Stimulated activated CD4-positive, alpha-beta T cell treated with anti-CD3 and anti-CD28 coated beads, Interleukin-4, amount 100 ng/mL, for 1 hour (primary cell): ENCODE measurements around the gene CCDC15.
A peak's percentile ranks its signal among the peaks of the same experiment; 100 is the strongest.

ENCODE experiments used
- DNase-seq: peaks from one replicate; pipeline ENCODE4 v3.0.0-alpha.2; 2020

The CCDC15 gene, protein sequence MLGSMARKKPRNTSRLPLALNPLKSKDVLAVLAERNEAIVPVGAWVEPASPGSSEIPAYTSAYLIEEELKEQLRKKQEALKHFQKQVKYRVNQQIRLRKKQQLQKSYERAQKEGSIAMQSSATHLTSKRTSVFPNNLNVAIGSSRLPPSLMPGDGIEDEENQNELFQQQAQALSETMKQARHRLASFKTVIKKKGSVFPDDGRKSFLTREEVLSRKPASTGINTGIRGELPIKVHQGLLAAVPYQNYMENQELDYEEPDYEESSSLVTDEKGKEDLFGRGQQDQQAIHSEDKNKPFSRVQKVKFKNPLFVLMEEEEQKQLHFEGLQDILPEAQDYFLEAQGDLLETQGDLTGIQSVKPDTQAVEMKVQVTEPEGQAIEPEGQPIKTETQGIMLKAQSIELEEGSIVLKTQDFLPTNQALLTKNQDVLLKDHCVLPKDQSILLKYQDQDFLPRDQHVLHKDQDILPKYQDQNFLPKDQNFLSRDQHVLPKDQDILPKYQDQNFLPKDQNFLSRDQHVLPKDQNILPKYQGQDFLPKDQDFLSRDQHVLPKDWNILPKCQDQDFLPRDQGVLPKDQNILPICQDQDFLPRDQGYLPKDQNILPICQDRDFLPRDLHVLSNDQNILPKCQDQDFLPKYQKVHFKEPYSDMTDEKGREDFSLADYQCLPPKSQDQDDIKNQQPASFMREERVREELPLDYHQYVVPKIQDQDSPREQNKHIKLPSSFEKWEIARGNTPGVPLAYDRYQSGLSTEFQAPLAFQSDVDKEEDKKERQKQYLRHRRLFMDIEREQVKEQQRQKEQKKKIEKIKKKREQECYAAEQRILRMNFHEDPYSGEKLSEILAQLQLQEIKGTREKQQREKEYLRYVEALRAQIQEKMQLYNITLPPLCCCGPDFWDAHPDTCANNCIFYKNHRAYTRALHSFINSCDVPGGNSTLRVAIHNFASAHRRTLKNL

DNA sequence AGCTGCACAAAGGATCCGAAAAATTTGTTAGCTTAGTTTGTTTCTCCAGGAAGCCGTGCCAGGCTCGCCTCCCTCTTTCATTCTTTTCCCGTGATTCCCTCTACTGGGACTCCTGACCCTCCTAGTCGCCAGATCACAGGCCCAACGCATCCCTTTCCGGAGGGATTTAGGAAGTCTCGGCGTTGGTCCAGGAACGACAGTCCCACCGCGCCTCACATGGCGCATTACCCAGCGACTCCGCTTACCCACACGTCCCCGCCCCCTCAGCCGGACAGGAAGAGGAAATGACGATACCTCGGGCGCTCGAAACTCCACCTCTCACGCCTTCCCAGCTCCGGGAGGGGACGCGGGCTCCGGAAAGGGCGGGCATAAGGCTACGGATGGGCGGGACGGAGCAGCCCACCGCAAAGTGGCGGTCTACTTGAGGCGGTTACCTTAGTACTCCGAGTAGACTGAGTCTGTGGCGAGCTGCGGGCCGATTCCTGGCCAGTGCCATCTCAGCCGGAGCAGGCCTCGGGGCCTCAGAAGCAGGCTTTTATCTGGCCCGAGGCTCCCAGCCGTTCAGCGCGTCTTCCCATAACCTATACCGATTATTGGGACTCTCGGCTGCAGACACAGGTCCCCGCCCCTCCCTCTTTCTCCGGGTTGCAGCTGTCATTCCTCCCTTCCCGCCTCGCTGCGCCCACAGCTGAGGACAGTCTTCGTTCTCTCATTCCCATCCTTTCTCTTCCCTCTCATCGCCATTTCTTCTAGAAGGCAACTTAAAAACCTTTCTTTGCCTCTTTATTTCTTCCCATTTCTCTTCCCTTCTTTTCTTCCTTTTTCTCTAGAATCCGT lies at the start of gene CCDC15:
Gene CCDC15, plus strand, starts transcription at position 450 of the 837 bp plus-strand sequence. CDS start 531 bp downstream, outside the sequence.
- peak; percentile 96 for DNase-seq

DNA sequence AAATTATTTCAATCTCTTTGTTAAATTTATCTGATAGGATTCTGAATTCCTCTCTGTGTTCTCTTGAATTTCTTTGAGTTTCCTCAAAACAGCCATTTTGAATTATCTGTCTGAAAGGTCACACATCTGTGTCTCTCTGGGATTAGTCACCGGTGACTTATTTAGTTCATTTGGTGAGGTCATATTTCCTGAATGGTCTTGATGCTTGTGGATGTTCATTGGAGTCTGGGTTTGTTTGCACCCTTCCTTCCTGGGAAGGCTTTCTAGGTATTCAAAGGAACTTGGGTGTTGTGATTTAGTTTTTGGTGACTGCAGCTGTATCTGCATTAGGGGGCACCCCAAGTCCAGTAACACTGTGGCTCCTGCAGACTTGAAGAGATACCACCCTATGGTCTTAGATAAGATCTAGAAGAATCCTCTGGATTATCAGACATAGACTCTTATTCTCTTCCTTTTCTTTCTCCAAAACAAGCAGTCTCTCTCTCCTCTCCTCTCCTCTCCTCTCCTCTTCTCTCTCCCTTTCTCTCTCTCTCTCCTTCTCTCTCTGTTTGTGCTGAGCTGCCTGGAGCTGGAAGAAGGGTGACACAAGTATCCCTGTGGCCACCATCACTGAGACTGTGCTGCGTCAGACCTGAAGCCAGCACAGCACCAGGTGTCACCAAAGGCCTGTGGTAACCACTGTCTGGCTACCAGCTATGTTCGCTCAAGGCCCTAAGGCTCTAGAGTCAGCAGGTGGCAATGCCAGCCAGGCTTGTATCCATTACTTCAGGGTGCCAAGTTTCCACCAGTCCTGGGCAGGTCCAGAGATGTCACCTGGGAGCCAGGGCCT lies 38.2 kb upstream of the CCDC15 start:
- DNase-seq, result no peak

DNA sequence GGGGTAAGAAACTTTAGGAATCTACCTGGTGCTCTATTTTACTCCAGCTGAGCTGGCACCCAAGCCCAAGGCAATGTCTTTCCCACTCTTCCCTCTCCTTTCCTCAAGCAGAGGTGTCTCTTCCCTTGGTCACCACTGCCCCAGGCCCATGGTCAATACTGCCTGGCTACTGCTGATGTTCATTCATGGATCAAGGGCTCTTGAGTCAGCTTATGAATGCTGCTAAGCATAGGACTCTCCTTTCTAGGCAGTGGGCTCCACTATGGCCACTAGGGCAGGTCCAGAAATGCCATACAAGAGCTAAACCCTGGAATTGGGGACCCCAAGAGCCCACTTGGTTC lies 37.7 kb upstream of the CCDC15 start:
- DNase-seq, result no peak

DNA sequence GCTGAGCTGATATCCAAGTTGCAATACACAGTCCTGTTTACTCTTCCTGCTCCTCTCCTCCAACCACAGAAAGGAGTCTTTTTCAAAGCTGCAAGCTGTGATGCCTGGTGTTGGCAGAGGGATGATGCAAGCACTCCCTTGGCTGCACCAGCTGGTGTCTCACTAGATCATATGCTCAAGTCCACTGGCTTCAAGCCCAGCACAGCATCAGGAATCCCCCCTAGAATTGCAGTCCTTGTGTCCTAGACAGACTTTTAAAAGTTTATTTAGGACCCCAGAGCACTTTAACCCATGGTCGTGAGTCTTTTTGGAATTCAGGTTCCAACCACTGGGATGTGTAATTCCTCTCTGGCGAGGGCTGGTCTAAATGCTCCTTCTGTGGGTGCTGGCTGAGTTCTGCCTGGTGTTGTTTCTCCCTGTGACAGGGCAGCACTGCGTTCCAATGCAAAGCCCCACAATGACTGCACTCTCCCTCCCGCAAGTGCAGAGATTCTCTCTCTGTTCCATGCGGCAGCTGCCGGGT lies 36.8 kb upstream of the CCDC15 start:
- DNase-seq, result no peak

DNA sequence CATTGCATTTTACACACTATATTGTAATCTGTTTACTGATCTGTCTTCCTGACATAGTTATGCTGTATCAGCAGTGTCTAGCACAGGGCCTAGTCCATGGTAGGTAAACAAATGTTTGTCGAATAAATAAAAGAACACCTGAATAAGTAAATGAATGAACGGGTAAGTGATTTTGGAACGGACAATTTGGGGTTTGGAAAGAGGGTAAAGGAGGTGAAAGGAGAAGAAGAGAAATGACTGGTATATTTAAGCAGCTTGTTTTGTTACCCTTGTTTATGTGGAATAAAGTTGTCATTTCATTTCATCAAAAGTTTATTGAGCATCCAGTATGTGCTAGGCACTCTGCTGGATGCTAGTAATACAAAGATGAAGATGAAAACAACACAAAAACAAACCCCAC lies 35.1 kb upstream of the CCDC15 start, which contains the start of gene HEPN1:
Gene HEPN1, plus strand, starts transcription at position 301 of the 400 bp plus-strand sequence.
- no peak for DNase-seq

DNA sequence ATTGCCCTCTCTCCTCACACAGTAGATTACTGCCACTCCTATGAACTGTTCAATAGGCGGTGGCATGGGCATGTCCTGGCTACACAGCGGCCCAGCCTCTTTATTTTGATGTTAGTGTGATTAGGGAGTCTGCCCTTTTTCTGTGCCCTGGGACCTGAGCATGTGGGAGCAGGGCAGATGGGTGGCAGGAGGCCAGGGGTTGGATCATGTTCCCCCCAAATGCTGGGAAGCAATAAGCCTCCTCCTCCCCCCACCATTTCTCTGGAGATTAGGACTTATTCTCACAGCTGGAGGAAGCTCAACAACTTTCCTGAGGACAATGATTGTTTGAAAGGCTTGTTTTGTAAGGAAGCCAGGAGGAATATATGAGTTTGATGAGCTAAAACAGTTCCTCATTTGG lies 34.1 kb upstream of the CCDC15 start:
- no peak for DNase-seq

DNA sequence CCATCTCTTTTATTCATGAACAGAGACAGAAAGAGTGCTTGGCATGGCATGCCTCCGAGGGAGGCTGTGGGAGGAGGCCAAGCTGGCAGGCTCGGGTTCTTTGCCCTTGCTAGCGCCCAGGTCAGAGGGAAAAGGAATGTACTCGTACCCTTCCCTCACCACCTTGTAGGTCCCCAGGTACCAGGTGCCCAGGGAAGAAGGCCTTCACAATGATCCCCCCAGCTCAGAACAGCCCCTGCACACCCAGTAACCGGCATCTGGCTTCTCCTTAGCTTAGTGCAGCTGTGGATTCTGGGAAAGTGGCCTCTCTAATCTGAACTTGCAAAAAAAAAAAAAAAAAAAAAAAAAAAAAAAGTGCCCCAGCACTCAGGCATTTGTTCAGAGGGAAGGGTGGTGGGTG lies 33.6 kb upstream of the CCDC15 start:
- DNase-seq, result no peak

DNA sequence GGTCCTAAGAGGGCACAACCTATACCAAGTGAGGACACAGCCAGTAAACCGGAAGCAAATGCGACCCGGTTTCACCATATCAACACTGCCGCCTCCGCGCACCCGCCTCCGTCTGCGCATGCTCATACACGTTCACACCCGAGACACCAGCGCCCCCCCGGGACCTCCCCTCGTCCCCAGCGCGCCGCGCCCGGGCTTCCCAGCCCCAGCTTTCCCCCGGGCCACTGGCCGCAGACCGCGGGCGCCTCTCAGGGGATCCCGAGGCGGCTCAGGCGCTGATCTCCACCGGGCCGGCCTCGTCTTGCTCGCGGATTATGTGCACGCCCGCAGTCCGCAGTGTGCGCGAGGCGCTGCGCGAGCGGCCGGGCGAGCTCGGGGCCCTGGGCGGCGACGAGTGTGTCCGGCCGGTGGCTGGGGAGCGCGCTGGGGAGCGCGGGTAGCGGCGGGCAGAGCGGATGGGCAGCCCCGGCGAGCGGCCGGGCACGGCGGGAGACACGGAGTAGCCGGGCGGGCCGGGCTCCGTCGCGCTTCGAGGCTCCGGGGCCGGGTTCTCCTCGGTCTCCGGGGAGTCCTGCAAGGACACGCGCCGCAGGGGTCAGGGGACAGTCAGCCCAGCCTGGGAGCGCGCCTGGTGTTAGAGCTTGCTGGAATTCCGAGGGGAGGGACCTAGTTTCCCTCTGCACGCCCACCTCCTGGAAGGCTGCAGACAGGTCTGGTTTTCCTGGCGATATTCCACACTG lies 33.0 kb upstream of the CCDC15 start:
- DNase-seq, result peak; percentile 83

DNA sequence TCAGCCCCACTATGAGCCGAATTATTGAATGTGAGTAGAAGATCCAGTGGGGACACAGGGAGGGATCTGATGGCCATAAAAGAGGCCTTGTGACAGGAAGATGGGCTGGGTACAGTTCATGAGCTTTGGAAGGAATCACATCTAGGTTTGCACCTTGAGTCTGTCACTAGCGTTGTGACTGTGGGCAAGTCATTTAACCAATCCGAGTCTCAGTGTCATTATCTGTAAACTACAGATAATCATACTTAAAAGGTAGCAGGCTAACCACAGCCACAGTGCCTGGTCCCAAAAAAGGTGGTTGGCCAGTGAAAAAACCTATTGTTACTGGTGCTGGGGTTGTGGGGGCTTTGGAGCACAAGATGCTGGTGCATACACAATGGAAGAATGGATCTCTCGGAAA lies 31.2 kb upstream of the CCDC15 start:
- DNase-seq, result no peak

DNA sequence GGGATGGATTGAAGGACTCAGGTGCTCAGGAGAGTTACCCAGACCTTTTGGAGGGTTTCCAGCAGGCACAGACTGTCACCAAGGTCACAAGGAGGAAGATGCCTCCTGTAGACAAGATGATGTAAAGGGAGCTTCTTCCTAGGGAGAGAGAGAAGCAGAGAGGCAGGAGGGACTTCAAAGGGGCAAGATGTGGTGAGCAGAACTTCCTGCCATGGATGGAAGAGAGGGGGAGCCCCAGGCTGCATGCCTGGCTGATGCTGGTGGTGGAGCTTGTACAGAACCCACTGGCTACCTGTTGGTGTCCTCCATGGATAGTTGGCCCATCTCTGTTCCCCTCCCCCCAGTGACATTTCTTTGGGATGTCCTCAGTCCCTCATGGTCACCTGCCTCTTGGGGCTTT lies 30.7 kb upstream of the CCDC15 start:
- no peak for DNase-seq

DNA sequence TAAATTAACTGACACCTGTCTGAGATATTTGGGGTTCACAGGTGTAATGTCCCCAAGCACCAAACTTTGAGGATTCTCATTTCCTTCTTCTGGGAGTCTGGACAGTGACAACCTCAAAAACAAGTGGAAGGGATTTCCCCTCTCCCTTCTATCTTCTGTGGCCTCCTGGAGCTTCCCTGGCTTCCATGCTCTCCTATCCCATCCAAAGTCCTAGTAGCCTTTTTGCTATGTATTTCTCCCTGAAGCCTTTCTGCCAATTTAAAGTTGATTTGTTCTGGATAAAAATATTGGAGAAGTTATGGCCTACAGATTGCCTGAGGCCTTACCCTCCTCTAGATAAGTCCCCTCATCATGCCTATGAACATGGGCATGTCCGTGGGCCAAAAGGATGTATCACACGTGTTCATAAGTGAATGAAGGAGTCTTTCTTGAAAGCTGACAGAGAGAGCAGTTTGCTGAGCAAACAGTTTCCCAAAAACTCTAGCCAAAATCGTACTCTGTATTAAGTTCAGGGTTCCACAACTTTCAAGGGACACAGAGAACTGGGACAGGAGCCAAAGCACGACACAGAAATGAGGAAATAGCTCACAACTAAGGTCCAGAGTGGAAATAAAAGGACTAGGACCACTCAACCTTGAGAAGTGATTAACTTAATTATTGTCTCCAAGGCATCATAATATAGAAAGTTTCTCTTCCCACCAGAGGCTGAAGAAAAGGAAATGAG lies 24.9 kb upstream of the CCDC15 start:
- DNase-seq, result no peak

DNA sequence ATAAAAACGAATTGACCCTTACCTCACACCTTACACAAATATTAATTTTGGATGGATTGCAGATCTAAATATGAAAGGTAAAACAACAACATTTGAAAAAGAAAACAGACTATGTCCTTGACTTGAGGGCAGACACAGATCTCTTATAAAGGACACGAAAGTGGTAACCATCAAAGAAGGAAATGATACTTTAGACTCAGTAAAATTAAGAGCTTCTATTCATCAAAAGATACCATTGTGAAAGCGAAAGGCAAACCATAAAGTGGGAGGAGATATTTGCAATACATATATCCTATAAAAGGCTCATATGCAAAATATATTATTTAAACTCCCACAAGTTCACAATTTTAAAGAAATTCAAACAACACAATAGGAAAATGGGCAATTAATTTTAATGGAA lies 23.2 kb upstream of the CCDC15 start:
- no peak for DNase-seq

DNA sequence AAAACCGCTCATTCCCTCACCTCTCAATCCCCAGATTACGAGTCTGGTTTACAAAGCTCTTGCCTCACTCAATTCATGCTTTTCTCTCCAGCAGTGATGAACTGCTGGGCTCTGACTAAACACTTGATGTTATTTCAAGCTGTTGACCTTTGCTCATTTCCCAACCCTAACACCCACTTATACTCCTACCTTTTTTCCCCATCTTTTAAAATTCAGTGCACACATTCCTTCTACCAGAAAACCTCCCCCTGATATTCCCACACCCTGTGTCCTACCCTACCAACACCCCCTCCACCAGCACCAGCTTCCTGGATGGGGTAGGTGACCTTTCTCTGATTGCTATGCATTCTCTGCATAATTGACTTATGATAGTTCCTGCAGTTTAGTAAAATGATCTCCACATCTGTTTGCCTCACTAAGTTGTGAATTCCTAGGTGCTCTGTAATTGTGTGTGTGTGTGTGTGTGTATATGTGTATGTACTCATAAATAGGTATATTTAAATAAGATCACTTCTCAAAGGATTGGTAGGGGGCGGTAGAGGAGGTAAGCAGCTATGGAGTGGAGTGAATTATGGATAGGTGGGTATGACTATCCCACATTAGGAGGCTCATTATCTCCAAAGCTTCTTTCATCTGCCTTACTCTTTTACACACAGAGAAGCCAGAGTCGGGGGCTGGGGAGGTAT lies 19.0 kb upstream of the CCDC15 start:
- no peak for DNase-seq

DNA sequence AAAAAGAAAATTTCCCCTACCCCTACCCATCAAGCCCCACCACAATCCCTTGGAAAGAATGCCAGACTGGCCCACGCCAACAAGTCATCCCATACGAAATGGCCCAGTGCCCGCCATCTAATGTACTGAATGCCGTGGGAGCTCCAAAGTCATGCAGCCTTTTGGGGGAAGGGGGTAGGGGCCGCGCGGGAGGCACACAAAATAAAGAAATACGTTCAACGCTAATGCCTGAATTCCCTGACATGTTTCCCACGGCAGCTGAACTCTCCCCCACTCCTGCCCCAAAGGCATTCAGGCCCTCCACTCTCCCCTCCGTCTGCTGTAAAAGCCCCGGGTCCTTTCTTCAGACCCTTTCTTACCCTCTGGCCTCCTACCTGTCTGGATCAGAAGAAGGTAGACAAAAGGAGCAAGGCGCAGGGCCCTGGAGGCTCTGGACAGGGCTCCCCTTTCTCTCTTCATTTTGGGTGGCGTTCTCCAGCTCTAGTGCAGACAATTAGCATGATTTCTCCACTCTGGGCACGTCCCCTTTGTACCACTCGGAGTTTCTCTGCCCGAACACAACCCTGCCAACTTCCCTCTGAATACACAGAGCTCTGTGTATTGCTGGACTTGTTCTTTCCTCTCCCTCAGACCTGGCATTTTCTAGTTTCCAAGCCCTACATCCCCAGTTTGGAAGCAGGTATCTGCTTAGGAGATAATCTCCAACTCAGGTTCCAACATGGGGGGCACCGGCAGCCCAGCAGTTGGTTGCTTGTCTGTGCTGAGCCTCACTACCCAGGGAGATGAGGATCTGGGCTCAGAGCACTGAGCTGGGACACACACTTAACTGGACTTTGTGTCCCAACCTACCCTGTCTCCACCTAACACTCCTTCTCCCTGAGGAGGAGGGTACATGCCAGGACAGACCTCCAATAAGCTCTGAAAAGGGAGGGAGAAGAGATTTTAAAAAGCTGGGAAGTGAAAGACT lies 18.2 kb upstream of the CCDC15 start, which contains the start of gene HEPACAM:
Gene HEPACAM, minus strand, starts transcription at position 500 of the 967 bp plus-strand sequence. Its CDS starts 41 bp downstream, at position 459.
- DNase-seq, result no peak

DNA sequence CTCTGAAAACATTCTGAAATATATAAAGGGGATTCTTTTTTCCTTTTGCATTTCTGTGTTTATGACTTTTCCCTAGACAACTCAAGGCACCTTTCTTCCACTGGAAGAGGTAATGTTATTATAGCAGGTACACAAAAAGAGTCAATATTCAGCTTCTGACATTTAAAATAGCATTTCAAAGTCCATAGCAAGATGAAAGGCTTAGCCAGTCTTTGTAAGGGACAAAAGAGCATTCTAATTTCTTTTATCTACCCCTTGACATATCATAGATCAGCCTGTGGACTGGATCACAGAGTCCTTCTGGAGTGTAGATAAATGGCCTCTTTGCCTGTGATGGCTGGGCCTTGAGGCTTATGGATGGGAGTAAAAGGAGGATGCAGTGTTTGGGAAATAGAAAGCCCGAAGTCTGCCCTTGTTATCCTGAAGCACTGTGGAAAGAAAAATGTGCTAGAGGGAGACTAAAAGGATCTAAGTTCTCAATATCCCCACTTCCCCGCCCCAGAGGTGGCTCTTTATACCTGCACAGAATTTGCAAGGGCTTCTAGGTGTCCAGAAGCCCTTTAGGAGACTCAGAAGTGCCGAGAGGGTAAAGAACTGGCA lies 16.6 kb upstream of the CCDC15 start:
- DNase-seq, result no peak

DNA sequence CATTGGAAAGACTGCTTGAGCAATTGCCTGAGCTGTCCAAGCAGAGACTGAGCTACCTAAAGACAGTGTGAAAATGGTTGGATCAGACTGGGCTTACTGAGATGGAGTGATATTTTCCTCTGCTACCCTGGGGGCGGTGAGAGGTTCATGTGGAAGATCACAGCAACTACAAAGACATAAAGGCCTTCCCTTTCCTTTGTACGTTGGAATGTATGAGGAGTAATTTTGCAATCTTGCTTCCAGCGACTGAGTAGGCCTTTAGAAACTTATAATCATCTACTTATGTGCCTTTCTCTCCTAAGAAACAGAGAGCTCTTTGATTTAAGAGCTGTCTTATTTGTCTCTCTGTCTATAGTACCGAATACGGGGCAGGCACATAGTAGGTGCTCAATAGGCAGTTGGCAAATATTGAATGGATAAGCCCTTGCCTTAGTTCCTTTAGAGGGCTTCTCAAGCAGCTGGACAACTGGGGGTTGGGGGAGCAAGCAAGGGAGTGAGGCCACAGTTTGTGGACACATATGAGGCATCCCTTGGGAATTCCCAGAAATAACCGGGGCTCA lies 15.7 kb upstream of the CCDC15 start:
- DNase-seq, result no peak

DNA sequence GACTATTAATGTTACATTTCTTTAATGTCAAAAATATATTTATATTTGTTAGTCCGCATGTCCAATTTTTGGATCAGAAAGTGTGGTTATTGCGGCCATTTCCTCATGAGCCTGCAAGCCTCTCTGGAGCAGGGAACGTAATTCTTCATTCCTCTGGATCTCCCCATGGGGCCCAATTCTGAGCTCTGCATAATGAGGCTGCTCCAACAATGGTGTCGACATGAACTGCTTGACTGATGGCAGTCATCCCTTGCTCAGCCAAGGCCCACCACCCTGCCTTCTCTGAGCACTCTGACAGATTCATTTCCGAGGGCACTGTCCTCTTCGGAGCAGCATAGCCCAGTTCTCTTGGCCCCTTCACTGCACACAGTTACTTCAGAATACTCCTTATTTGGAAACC lies 15.0 kb upstream of the CCDC15 start:
- DNase-seq, result no peak

DNA sequence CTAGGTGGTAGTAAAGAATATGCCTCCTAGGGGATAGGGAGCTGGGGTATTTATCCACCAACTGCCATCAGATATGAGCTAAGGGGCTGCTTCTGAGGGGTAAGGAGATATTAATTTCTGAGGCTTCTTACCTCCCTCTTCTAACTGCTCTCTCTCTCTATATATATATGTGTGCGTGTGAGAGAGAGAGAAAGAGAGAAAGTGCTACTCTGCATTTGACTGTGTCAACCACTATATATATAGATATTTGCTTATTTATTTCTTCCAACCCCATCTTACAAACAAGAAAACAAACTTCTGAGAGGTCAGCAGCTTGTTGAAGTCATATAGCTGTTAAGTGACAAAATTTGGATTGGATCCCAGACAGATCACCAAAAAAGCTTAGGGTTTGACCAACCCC lies 12.3 kb upstream of the CCDC15 start:
- no peak for DNase-seq
